Measurements from ENCODE around the gene PIM3.

GRCh38 chr22:49965091-49966040, 4.8 kb downstream of the PIM3 start:
- TF ChIP-seq, protein P1, sequence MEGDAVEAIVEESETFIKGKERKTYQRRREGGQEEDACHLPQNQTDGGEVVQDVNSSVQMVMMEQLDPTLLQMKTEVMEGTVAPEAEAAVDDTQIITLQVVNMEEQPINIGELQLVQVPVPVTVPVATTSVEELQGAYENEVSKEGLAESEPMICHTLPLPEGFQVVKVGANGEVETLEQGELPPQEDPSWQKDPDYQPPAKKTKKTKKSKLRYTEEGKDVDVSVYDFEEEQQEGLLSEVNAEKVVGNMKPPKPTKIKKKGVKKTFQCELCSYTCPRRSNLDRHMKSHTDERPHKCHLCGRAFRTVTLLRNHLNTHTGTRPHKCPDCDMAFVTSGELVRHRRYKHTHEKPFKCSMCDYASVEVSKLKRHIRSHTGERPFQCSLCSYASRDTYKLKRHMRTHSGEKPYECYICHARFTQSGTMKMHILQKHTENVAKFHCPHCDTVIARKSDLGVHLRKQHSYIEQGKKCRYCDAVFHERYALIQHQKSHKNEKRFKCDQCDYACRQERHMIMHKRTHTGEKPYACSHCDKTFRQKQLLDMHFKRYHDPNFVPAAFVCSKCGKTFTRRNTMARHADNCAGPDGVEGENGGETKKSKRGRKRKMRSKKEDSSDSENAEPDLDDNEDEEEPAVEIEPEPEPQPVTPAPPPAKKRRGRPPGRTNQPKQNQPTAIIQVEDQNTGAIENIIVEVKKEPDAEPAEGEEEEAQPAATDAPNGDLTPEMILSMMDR (IDR thresholded peaks at IDR 0.05; ENCODE audit: low read depth, low read length): no peak
- TF ChIP-seq MYC (IDR thresholded peaks at IDR 0.05; ENCODE audit: low read depth, low read length): no peak
- TF ChIP-seq, protein P2, sequence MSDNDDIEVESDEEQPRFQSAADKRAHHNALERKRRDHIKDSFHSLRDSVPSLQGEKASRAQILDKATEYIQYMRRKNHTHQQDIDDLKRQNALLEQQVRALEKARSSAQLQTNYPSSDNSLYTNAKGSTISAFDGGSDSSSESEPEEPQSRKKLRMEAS (IDR thresholded peaks at IDR 0.05; ENCODE audit: low read depth, low read length): no peak

Measured in NB4 (cell line).